A549 treated with DMSO at 1 μM for 4 hours (cell line): ENCODE results near the gene SLC25A25. TPM values are rescaled to one million over a fixed set of nuclear protein-coding genes. Genes with fewer than 3 reads are reported as not detected.

Experiments used
- total RNA-seq: library from RNA; stranded (reverse); fragments of 200-300 nt; extraction: Qiagen RNA extraction; gene quantifications from 5 replicates; pipeline ENCODE4 v1.2.3, GENCODE V29; 2022; ENCODE audit warnings: low read depth

SLC25A25 gene
- total RNA-seq = 8.0 to 10.0 TPM (median 8.7 TPM) in 5 replicates

GRCh38 chr9:128067645-128068385 is at the start of gene SLC25A25:
SLC25A25 (plus strand) TSS chr9:128068232; CDS start chr9:128068320, 88 bp downstream.

GRCh38 chr9:128066713-128067644 is 1.1 kb upstream of the SLC25A25 start, which contains the start of gene NAIF1:
NAIF1 (minus strand) TSS chr9:128067320; CDS start chr9:128067101, 219 bp downstream.

GRCh38 chr9:128127568-128127989 is 59.5 kb downstream of the SLC25A25 start, which contains the start of gene PTGES2:
PTGES2 (minus strand) TSS chr9:128127729; CDS start chr9:128127717, 12 bp downstream.

GRCh38 chr9:128149001-128149701 is 81.1 kb downstream of the SLC25A25 start, which contains the start of gene LCN2:
LCN2 (plus strand) TSS chr9:128149453; CDS start chr9:128149526, 73 bp downstream.

Other genes with a start within 250 kb of the SLC25A25 start
- 0.09 to 0.34 TPM (median 0.14 TPM) in 5 replicates for gene ENG, start 213.6 kb upstream of the SLC25A25 start, total RNA-seq
- 41.4 to 79.4 TPM (median 65.1 TPM) in 5 replicates for gene AK1, start 190.6 kb upstream of the SLC25A25 start, total RNA-seq
- 21.8 to 27.1 TPM (median 24.2 TPM) in 5 replicates for gene ST6GALNAC6, start 168.6 kb upstream of the SLC25A25 start, total RNA-seq
- 17.1 to 25.6 TPM (median 20.9 TPM) in 5 replicates for gene ST6GALNAC4, start 151.2 kb upstream of the SLC25A25 start, total RNA-seq
- gene PIP5KL1, start 137.5 kb upstream of the SLC25A25 start, total RNA-seq = 2.0 to 2.6 TPM (median 2.1 TPM) in 5 replicates
- gene DPM2, start 130.4 kb upstream of the SLC25A25 start, total RNA-seq = 40.9 to 50.0 TPM (median 44.0 TPM) in 5 replicates
- gene EEIG1, start 87.2 kb upstream of the SLC25A25 start, total RNA-seq = 68.8 to 103 TPM (median 83.0 TPM) in 5 replicates
- gene NAIF1, start 912 bp upstream of the SLC25A25 start, total RNA-seq = 4.3 to 8.2 TPM (median 7.0 TPM) in 5 replicates
- 77.0 to 110 TPM (median 89.7 TPM) in 5 replicates for gene PTGES2, start 59.5 kb downstream of the SLC25A25 start, total RNA-seq
- gene LCN2, start 81.2 kb downstream of the SLC25A25 start, total RNA-seq = 2.2 to 6.1 TPM (median 3.3 TPM) in 5 replicates
- gene BBLN, start 92.0 kb downstream of the SLC25A25 start, total RNA-seq = 35.7 to 64.3 TPM (median 54.3 TPM) in 5 replicates
- gene CIZ1, start 123.3 kb downstream of the SLC25A25 start, total RNA-seq = 73.1 to 102 TPM (median 85.4 TPM) in 5 replicates
- gene DNM1, start 135.1 kb downstream of the SLC25A25 start, total RNA-seq = 81.5 to 103 TPM (median 88.2 TPM) in 5 replicates
- 43.4 to 51.4 TPM (median 49.5 TPM) in 5 replicates for gene GOLGA2, start 207.8 kb downstream of the SLC25A25 start, total RNA-seq
- gene SWI5, start 208.0 kb downstream of the SLC25A25 start, total RNA-seq = 42.5 to 48.0 TPM (median 43.5 TPM) in 5 replicates